Body of pancreas (tissue), 4 donors: ENCODE data around the gene LST1. TPM values are rescaled to one million over a fixed set of nuclear protein-coding genes. Genes with fewer than 3 reads are reported as not detected.

Source experiments
- ATAC-seq: fragments of 150-250 bp; one replicate; pipeline ENCODE4 v1.9.1; 2016
- DNase-seq, 4 donors: peaks; one replicate each; pipeline ENCODE4 v3.0.0-alpha.2; 2019
- H3K27ac ChIP-seq, 4 donors: fragments of 200-600 bp; sonication (generic); 1 replicate in 3 of 4; 2 replicates in 1 of 4; pipeline versions ENCODE4 v1.5.1 to v1.6.1; 2016 to 2019; ENCODE audit warnings: mild to moderate bottlenecking in 1 of 4, mixed read lengths in 1 of 4, moderate library complexity in 1 of 4
- H3K27me3 ChIP-seq, 2 donors: fragments of 200-600 bp; sonication (generic); one replicate each; pipeline ENCODE4 v1.6.0; 2016; ENCODE audit warnings: mild to moderate bottlenecking in 1 of 2
- H3K36me3 ChIP-seq, 2 donors: fragments of 200-600 bp; sonication (generic); replicated peaks in 1 of 2; 2 replicates each; pipeline ENCODE4 v1.5.1; 2016; ENCODE audit warnings: low read depth in 2 of 2; ENCODE audit not compliant: insufficient read depth in 1 of 2
- H3K4me1 ChIP-seq: fragments of 200-600 bp; sonication (generic); one replicate; pipeline ENCODE4 v1.6.0; 2016
- H3K4me3 ChIP-seq, 2 donors: fragments of 200-600 bp; sonication (generic); 1 replicate in 1 of 2; 2 replicates in 1 of 2; pipeline ENCODE4 v1.5.1; 2016 to 2019
- H3K9me3 ChIP-seq, 3 donors: fragments of 200-600 bp; sonication (generic); 1 replicate in 2 of 3; 2 replicates in 1 of 3; pipeline ENCODE4 v1.5.1; 2016
- CTCF ChIP-seq, 7 experiments: fragments of 450-650 bp in 4 of 7; fragments of 200-600 bp in 3 of 7; sonication (generic) in 3 of 7; IDR thresholded peaks; one replicate each; pipeline ENCODE4 v1.5.1; 2016 to 2019; ENCODE audit warnings: antibody characterized with exemption in 7 of 7
- POLR2A ChIP-seq, 3 donors: fragments of 450-650 bp; IDR thresholded peaks; one replicate each; pipeline ENCODE4 v1.6.1; 2016; ENCODE audit warnings: antibody characterized with exemption in 3 of 3, mild to moderate bottlenecking in 2 of 3
- WGBS, 2 donors: methylation state at CpG; one replicate each; pipeline ENCODE4 v1.1.5; 2017; 5-methylcytosine and 5-hydroxymethylcytosine counted together
- intact Hi-C: fragments of 100-400 bp; cut with DNase I; formaldehyde crosslinking; loops from one replicate; pipeline ENCODE4 v1.15.1; 2023
- total RNA-seq, 2 donors: library from RNA; depleted of rRNA; stranded (reverse); fragments of >200 nt; gene quantifications; one replicate each; pipeline ENCODE4 v1.1.0, GENCODE V29; 2016

The LST1 gene
- total RNA-seq: 1 to 10 TPM; 2.9 to 6.9 TPM

- H3K4me3 ChIP-seq: no peak within 1 kb of the TSS
- H3K27ac ChIP-seq: peak within 1 kb of the TSS in 1 of 4 donors; percentile 22
- peak in 1 of 4 donors; percentile 28 for DNase-seq
Observed at GRCh38 chr6:31586008-31586407, at the start of gene LST1. Gene LST1 (plus strand): TSS chr6:31586277. CDS start chr6:31587300, 1,023 bp downstream.

GRCh38 chr6:31538805-31539400, 47.2 kb upstream of the LST1 start:
- 30 to 35% methylated on average over 6 of the region's 6 CpGs for WGBS, 2 donors
- intact Hi-C loops: no loop called here
- H3K36me3 ChIP-seq: peaks cover 25 to 38% of the 10 kb centered on the region in 2 donors

More at GRCh38 chr6:31586008-31586407, at the start of gene LST1:
- H3K36me3 ChIP-seq: no peaks in the 10 kb centered on the region
- H3K4me1 ChIP-seq: peaks cover 12% of the 10 kb centered on the region
- no peak for ATAC-seq
- H3K9me3 ChIP-seq: no peaks in the 10 kb centered on the region
- H3K27me3 ChIP-seq: no peaks in the 10 kb centered on the region
- TF ChIP-seq POLR2A (IDR thresholded peaks at IDR 0.05) (no peak), CTCF (IDR thresholded peaks at IDR 0.05) (no peak)
- intact Hi-C loops: no loop called here
- WGBS, 2 donors: 53 to 56% methylated on average over 1 of the region's 1 CpG

GRCh38 chr6:31540640-31541039, 45.4 kb upstream of the LST1 start:
- DNase-seq (no peak), ATAC-seq (no peak)
- 3 to 8% methylated on average over 4 of the region's 4 CpGs for WGBS, 2 donors
- Histone ChIP-seq H3K27ac (peak overlapping the region; percentile 93 to 98 (median 94)), H3K36me3 (peaks cover 8 to 21% of the 10 kb centered on the region in 2 donors), H3K4me1 (peaks cover 34% of the 10 kb centered on the region), H3K27me3 (no peaks in the 10 kb centered on the region), H3K4me3 (peak overlapping the region; percentile 78 to 88), H3K9me3 (no peaks in the 10 kb centered on the region)
- TF ChIP-seq POLR2A (IDR thresholded peaks at IDR 0.05) (no peak), CTCF (IDR thresholded peaks at IDR 0.05) (no peak)
- intact Hi-C loops: no loop called here

More at GRCh38 chr6:31538805-31539400, 47.2 kb upstream of the LST1 start:
- H3K27ac ChIP-seq: peak overlapping the region in 2 of 4 donors; percentile 45 to 98
- no peaks in the 10 kb centered on the region for H3K27me3 ChIP-seq
- DNase-seq (peak; percentile 59 to 75 (median 63)), ATAC-seq (no peak)
- TF ChIP-seq CTCF (IDR thresholded peaks at IDR 0.05): no peak
- TF ChIP-seq POLR2A (IDR thresholded peaks at IDR 0.05): no peak
- H3K4me1 ChIP-seq: peaks cover 34% of the 10 kb centered on the region
- H3K9me3 ChIP-seq: no peaks in the 10 kb centered on the region
- no peak overlapping the region for H3K4me3 ChIP-seq

GRCh38 chr6:31541059-31541657, 44.9 kb upstream of the LST1 start:
- 0 to 1% methylated on average over 21 of the region's 21 CpGs for WGBS, 2 donors
- Histone ChIP-seq H3K27ac (peak overlapping the region; percentile 93 to 98 (median 94)), H3K4me1 (peaks cover 34% of the 10 kb centered on the region), H3K9me3 (no peaks in the 10 kb centered on the region), H3K4me3 (peak overlapping the region; percentile 78 to 88), H3K36me3 (peaks cover 3 to 16% of the 10 kb centered on the region in 2 donors), H3K27me3 (no peaks in the 10 kb centered on the region)
- no peak for ATAC-seq
- DNase-seq: peak; percentile 33 to 61 (median 56)
- intact Hi-C loops: no loop called here
- TF ChIP-seq CTCF (IDR thresholded peaks at IDR 0.05) (no peak), POLR2A (IDR thresholded peaks at IDR 0.05) (no peak)
